HCEC 1CT (cell line): ENCODE measurements around the gene GRIN3B.

Experiments
- DNase-seq: peaks from one replicate; pipeline ENCODE4 v3.0.0-alpha.2; 2017

Gene GRIN3B

GRCh38 chr19:991932-992669 lies 8.1 kb upstream of the GRIN3B start:
- DNase-seq, result no peak

GRCh38 chr19:992670-993055 lies 7.6 kb upstream of the GRIN3B start:
- DNase-seq, result no peak

DNA sequence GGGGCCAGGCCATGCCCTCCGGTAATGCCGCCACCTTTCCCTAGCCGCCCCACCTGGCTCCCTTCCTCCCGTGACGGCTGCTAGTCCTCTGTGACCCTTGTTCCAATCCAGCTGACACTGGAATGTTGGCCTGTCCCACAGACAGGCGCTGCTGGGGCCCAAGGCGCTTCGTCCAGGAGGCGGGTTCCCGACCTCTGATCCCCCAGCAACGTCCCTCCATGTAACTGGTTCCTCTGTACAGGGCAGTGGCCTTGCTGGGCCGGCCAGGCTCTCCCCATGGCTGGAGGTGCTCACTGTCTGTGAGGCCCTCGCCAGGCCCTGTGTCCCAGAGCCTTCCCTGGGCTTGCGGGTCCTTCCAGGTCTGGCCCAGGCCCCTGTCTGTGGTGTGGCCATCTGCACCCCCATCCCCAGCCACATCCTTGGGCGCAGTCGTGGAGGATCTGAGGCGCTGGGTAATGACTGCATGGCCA lies 6.8 kb upstream of the GRIN3B start:
- no peak for DNase-seq

GRCh38 chr19:993831-994393 lies 6.3 kb upstream of the GRIN3B start:
- DNase-seq, result no peak

DNA sequence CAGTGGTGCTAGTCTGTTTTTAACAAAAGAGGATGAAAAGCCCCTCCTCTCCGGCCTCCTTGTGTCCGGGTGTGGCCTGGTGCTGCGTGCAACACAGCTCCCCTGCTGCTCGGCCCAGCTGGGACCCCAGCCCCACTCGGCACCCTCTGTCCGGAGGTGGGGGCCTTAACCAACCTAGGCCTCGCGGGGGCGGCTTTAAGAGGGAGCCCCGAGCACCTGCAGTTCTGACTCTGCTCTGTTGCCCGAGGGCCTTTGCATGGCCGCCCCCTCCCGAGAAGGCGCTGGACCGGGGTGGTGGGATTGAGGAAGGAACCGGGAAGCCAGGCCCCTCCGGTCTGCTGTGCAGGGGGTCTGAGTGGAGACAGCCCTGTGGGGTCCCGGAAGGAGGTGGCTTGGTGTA lies 5.7 kb upstream of the GRIN3B start:
- DNase-seq, result no peak

DNA sequence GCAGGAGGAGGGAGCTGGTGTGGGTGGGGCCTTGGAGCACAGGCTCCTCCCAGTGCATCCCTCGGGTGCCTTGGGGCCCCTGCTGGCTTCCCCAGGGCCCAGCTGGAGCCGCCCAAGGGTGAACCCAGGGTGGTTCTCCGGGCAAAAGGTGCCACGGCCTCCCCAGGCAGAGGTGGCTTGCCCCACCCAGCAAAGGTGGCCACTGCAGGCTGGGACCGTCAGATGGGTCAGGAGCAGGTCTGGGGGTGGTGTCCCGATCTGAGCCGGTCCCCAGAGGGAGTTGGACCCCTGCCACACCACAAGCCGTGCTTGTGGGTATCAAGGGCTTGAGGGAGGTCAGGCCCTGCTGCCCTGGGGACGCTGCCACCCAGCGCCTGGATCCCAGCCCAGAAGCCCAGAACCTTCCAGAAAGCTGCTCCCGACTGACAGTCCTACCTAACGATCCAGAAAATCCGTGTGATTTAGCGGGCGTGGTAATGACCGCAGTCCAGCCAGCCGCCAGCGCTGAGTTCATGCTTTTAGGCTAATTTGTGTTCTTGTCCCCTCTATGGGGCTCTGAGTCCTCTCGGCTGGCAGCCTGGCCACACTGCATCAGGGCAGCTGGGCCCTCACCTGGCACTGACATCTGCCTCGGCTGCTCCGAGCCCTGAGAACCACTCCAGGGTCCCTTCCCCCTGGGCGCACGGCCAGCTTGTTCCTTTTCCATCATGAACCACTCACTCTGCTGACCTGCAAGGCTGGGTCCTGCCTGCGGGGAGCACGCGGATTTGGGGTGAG lies 5.0 kb upstream of the GRIN3B start:
- DNase-seq, result no peak

DNA sequence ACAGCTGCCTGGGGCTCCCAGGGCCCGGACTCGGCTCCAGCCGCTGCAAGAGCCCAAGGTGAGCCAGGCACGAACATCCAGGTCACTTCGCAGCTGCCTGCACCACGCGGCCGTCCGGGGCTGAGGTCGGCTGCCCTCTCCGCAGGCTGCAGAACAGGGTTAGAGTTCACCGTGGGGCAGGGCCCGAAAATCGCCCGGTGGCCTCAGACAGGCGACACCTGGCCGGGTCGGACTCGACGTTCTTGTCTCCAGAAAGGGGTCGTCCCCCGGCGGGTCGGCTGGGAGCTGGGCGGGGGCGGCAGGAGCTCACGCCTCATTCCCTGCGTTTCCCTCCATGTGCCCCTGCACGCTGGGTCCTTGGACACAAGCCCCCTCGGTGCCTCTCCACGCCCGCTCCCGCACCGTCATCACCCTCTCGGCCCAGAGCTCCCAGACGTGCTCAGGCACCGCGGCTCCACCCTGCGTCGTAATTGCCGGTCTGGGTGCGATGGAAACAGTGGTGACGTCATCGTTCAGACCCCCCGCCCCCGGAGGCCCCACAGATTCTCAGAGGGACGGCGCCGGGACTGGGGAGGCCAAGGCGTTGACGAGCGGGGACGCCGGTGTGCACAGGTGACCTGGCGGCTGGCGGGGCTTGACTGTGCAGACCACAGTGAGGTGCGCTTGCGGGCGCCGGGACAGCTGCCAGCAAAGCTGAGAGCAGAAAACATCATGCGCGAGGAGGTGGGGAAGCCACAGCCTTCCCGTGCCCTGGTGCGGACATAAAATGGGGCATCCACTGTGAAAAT lies 4.0 kb upstream of the GRIN3B start:
- DNase-seq, result no peak

- no peak for DNase-seq
Observed at GRCh38 chr19:998064-998463, 2.2 kb upstream of the GRIN3B start.

GRCh38 chr19:999379-999719 lies 870 bp upstream of the GRIN3B start:
- DNase-seq, result no peak

DNA sequence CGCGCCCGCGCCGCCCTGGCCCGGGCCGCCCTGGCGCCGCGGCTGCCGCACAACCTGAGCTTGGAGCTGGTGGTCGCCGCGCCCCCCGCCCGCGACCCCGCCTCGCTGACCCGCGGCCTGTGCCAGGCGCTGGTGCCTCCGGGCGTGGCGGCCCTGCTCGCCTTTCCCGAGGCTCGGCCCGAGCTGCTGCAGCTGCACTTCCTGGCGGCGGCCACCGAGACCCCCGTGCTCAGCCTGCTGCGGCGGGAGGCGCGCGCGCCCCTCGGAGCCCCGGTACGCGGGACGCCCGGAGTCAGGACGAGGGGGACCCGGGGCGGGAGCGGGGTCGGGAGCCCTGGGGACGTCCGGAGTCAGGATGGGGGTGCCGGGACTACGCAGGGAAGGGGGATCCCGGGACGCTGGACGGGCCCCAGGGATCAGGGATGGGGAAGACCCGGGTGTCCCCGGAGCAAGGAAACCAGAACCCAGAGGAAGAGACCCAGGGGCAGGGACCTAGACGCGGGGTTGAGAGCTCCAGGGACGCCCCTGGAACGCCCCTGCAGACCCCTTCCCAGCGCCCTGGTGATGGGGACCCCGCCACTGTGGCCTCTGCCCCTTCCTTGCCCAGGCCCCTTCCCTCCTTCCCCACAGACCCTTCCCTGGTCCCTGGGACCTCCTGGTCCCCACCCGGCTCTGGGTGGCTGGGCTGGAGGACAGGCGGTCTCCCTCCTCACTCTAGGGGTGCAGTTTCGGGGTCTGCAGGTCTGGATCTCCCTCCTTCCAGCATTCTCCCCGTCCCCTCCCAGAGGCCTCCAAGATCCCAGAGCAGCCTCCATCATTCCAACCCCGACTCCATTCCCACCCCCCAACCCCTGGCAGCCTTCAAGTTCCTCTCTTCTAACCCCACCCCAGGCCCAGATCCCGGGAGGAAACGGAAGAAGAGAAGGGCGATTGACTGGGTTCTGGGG lies 645 bp downstream of the GRIN3B start:
- DNase-seq, result no peak

- DNase-seq, result no peak
Observed at GRCh38 chr19:1001538-1002166, 1.4 kb downstream of the GRIN3B start.

DNA sequence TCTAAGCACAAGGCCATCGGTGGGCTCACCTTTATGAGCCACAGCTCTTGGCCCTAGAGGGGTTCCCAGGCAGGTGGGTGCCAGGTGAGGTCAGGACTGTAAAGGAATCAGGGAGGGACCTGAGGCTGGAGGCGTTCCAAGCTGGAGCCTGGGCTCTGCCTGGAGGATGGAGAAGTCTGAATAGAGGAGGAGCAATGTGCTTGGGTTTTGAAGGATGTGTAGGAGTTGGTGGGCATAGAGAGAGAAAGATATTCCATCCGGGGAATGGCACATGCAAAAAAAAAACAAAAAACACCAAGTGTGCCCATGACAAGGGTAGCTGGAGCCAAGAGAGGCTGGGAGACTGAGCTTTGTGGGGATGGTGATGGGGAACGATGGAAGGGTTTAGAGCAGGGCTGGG lies 2.4 kb downstream of the GRIN3B start:
- no peak for DNase-seq

DNA sequence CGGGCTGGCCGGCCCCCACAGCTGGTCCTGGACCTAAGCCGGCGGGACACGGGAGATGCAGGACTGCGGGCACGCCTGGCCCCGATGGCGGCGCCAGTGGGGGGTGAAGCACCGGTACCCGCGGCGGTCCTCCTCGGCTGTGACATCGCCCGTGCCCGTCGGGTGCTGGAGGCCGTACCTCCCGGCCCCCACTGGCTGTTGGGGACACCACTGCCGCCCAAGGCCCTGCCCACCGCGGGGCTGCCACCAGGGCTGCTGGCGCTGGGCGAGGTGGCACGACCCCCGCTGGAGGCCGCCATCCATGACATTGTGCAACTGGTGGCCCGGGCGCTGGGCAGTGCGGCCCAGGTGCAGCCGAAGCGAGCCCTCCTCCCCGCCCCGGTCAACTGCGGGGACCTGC lies 3.1 kb downstream of the GRIN3B start:
- no peak for DNase-seq

DNA sequence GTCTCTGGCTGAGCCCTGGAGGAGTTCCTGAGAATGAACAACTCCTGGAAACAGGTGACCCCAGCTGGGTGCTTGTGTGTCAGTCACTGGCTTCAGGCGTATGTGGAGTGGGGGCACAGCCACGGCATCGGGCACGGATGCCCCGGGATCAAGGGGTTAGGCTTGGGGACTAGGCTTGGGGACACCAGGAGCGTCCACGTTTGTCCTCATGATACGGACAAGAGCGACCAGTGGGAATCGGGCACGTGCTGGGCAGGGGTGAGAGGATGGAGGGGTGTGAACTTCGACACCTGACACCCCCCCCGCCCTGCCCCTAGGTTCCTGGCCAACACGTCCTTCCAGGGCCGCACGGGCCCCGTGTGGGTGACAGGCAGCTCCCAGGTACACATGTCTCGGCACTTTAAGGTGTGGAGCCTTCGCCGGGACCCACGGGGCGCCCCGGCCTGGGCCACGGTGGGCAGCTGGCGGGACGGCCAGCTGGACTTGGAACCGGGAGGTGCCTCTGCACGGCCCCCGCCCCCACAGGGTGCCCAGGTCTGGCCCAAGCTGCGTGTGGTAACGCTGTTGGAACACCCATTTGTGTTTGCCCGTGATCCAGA lies 4.1 kb downstream of the GRIN3B start:
- no peak for DNase-seq

DNA sequence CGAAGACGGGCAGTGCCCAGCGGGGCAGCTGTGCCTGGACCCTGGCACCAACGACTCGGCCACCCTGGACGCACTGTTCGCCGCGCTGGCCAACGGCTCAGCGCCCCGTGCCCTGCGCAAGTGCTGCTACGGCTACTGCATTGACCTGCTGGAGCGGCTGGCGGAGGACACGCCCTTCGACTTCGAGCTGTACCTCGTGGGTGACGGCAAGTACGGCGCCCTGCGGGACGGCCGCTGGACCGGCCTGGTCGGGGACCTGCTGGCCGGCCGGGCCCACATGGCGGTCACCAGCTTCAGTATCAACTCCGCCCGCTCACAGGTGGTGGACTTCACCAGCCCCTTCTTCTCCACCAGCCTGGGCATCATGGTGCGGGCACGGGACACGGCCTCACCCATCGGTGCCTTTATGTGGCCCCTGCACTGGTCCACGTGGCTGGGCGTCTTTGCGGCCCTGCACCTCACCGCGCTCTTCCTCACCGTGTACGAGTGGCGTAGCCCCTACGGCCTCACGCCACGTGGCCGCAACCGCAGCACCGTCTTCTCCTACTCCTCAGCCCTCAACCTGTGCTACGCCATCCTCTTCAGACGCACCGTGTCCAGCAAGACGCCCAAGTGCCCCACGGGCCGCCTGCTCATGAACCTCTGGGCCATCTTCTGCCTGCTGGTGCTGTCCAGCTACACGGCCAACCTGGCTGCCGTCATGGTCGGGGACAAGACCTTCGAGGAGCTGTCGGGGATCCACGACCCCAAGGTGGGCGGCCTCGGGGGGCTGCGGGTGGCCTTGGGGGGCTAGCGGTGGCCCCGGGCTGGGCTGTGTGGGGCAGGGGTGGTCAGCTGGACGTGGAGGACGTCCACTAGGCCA lies 4.8 kb downstream of the GRIN3B start:
- no peak for DNase-seq

GRCh38 chr19:1006711-1007398 lies 6.6 kb downstream of the GRIN3B start:
- no peak for DNase-seq

DNA sequence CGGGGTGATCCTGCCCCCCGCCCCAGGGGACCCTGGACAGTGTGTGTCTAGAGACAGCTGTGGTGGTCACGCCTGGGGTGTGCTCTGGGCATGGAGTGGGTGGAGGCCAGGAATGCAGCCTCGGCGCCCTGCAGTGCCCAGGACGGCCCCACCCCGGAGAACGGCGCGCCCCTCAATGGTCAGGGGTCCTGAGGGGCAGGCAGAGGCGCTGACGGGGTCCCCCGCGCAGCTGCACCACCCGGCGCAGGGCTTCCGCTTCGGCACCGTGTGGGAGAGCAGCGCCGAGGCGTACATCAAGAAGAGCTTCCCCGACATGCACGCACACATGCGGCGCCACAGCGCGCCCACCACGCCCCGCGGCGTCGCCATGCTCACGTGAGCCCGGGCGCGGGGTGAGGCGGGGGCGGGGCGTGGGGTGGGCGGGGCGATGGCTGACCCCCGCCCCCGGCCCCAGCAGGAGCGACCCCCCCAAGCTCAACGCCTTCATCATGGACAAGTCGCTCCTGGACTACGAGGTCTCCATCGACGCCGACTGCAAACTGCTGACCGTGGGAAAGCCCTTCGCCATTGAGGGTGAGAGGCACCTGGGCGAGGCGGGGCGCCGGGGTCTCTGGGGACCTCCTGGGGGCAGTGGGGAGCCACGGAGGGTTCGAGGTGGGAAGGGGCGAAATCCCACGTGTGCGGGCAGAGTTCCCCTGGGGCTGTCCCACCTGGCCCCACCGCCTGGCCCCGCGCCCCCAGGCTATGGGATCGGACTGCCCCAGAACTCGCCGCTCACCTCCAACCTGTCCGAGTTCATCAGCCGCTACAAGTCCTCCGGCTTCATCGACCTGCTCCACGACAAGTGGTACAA lies 7.4 kb downstream of the GRIN3B start:
- no peak for DNase-seq

GRCh38 chr19:1008268-1009040 lies 8.2 kb downstream of the GRIN3B start:
- DNase-seq, result no peak
